ENCODE measurements around the gene ARHGAP27. TPM values are rescaled to one million over a fixed set of nuclear protein-coding genes. Genes with fewer than 3 reads are reported as not detected.

The ARHGAP27 gene
- total and polyA plus RNA-seq, 2 of the 13 experiments (the other 11 are each of a cell fraction or from before 2014, with no cell fraction given): 15.5 to 18.9 TPM

- no peak for TF ChIP-seq ZNF558 (CRISPR knock-in tag; IDR thresholded peaks at IDR 0.05; ENCODE audit: borderline replicate concordance)
- 0 out of 2 replicates have a peak, but pooled peaks have one; percentile 43 for TF ChIP-seq ZHX1 (CRISPR knock-in tag; IDR thresholded peaks at IDR 0.05; ENCODE audit: low read depth)
- 0 out of 2 replicates have a peak, but pooled peaks have one; percentile 13 for TF ChIP-seq UBTF (CRISPR knock-in tag; IDR thresholded peaks at IDR 0.05)
- no peak for TF ChIP-seq CENPT (CRISPR knock-in tag; IDR thresholded peaks at IDR 0.05; ENCODE audit: low read depth)
- no peak for TF ChIP-seq ZNF430 (CRISPR knock-in tag; IDR thresholded peaks at IDR 0.05)
- no peak for TF ChIP-seq ZSCAN21 (CRISPR knock-in tag; IDR thresholded peaks at IDR 0.05; ENCODE audit: borderline replicate concordance)
- no peak for TF ChIP-seq KLF16 (CRISPR knock-in tag; IDR thresholded peaks at IDR 0.05)
- TF ChIP-seq ZFP36 (IDR thresholded peaks at IDR 0.05; ENCODE audit: borderline replicate concordance, low read depth, low read length, partially characterized antibody): no peak
- no peak for TF ChIP-seq ZFP62 (CRISPR knock-in tag; IDR thresholded peaks at IDR 0.05)
- TF ChIP-seq SALL1 (CRISPR knock-in tag; IDR thresholded peaks at IDR 0.05): no peak
- 0 out of 2 replicates have a peak, but pooled peaks have one; percentile 45 for TF ChIP-seq ZNF552 (CRISPR knock-in tag; IDR thresholded peaks at IDR 0.05; ENCODE audit: borderline replicate concordance)
- no peak for TF ChIP-seq EP300 (IDR thresholded peaks at IDR 0.05; ENCODE audit: low read depth in 2 of 2, low read length in 2 of 2)
- TF ChIP-seq EP300 (CRISPR knock-in tag; IDR thresholded peaks at IDR 0.05; ENCODE audit: borderline replicate concordance): 0 out of 2 replicates have a peak, but pooled peaks have one; percentile 11
- peak; percentile 99 for TF ChIP-seq ZNF629 (CRISPR knock-in tag; conservative IDR thresholded peaks at IDR 0.05)
- TF ChIP-seq ZNF280D (CRISPR knock-in tag; IDR thresholded peaks at IDR 0.05): no peak
- TF ChIP-seq SYNCRIP (IDR thresholded peaks at IDR 0.05; ENCODE audit: insufficient read depth, low read depth, low read length): no peak
- no peak for TF ChIP-seq ZNF775 (CRISPR knock-in tag; IDR thresholded peaks at IDR 0.05; ENCODE audit: borderline replicate concordance)
- no peak for TF ChIP-seq FOXK2 (IDR thresholded peaks at IDR 0.05)
- no peak for TF ChIP-seq ZNF362 (CRISPR knock-in tag; IDR thresholded peaks at IDR 0.05; ENCODE audit: borderline replicate concordance)
Observed at GRCh38 chr17:45430006-45430737, 2.5 kb downstream of the ARHGAP27 start (continued).

Measured in HepG2 (cell line).